Stimulated activated CD4-positive, alpha-beta T cell treated with anti-CD3 and anti-CD28 coated beads, TNF-alpha, amount 100 ng/mL, for 24 hours (primary cell): ENCODE results near the gene PAPLN.

ENCODE experiments used
- DNase-seq, 3 experiments: peaks; one replicate each; pipeline ENCODE4 v3.0.0-alpha.2; 2020; ENCODE audit warnings: low read depth in 3 of 3

Gene PAPLN

GRCh38 chr14:73245480-73246325, 8.4 kb downstream of the PAPLN start:
- DNase-seq = peak; percentile 13 to 45 (median 16)

DNA sequence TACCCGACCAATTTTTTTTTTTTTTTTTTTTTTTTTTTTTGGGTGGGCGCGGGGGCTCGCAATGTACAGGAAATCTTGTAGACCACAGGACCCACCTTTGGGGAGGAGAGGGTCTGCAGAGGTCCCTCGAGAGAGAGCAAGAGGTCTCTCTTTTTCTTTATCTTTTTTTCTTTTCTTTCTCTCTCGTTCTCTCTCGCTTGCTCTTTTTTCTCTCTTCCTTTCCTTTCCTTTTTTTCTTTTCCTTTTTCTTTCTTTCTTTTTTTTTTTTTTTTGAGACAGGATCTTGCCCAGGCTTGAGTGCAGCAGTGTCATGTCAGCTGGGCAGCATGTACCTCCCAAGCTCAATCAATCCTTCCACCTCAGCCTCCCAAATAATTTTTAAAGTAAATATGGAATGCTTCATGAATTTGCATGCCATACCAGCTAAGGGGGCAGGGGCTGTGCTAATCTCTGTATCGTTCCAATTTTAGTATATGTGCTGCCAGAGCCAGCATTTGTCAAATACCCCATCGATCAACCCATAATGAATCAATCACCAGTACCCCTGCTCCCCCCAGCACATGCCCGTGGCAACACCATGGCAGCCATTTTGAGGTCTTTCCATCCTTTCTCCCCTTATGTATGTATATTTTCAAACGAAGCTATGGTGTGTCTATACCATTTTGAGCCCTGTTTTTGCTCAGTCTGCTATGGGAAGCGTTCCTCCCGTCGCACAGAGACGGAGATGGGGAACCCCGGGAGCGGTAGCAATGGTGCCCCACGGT, 9.3 kb downstream of the PAPLN start:
- no peak for DNase-seq

DNA sequence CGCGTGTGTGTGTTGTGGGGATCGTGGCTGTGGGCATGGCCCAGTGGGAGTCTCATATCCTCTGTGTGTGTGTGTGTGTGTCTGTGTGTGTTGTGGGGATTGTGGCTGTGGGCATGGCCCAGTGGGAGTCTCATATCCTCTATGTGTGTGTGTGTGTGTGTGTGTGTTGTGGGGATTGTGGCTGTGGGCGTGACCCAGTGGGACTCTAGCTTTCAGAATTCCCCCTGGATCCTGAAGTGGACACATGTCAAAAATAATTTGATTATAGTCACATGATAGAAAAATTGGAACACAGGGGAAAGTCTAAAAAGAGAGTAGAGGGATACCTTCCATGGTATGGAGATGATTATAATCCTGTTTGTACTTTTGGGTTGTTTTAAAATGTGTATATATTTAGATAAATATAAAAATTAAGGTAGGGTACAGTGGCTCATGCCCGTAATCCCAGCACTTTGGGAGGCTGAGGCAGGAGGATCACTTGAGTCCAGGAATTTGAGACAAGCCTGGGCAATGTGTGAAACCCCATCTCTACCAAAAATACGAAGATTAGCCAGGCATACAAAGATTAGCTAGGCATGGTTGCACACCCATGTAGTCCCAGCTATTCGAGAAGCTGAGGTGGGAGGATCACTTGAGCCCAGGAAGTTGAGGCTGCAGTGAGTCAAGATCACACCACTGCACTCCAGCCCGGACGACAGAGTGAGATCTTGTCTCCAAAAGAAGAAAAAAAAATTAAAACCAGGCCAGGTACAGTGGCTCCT, 11.0 kb downstream of the PAPLN start:
- DNase-seq = no peak

GRCh38 chr14:73249108-73249507, 11.8 kb downstream of the PAPLN start:
- DNase-seq = no peak

DNA sequence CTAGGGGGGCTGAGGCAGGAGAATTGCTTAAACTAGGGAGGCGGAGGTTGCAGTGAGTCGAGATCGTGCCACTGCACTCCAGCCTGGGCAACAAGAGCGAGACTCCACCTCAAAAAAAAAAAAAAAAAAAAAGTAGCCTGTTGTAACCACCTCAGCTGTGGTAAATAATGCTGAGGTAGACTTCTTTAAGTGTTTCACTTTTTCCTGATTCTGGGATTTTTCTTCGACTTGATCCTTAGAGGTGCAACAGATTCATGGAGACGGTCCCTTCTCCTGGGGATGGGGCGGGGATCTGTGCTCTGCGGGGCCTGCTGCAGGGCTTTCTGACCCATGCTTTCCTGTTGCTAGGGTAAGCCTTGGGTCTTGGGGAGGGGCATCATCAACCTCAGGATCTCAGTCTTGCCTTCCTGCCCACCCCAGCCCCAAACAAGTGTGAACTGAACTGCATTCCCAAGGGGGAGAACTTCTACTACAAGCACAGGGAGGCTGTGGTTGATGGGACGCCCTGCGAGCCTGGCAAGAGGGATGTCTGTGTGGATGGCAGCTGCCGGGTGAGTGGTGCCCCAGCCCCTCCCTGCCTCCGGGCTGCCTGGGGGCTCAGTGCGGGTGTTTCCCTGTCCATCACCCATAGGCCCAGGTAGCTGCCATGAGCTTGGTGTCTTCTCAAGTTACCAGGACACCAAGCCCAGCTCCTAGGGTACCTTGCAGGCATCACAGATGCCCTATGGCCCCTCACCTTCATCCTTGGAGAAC, 12.4 kb downstream of the PAPLN start:
- no peak for DNase-seq

- no peak for DNase-seq
Observed at GRCh38 chr14:73250317-73250713, 13.0 kb downstream of the PAPLN start.

DNA sequence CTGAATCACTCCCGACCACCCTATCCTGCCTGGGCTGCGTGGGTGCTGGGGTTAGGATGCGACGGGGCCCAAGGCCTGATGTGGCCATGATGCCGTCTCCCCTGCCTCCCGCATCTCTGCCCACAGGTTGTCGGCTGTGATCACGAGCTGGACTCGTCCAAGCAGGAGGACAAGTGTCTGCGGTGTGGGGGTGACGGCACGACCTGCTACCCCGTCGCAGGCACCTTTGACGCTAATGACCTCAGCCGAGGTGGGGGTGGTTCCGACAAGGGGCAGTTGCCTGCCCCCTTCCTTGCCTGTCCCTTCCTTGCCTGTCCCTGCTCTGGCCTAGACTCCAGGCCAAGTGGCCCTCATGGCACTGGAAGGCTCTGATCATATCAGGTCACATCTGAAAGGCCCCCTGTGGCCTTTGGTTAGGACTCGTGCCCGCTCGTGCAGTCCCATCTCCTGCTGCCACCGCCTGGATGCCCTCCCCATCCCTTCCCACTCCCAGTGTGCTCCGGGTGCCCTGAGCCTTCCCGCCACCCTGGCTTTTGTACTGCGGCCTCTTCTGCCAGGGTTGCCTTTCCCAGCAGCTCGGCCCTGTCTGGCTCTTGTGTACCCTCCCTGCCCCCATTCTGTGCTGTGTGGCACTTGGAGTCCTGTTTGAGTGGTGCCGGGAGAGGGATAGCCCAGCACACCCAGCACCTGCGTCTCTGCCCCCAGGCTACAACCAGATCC, 13.6 kb downstream of the PAPLN start:
- no peak for DNase-seq

DNA sequence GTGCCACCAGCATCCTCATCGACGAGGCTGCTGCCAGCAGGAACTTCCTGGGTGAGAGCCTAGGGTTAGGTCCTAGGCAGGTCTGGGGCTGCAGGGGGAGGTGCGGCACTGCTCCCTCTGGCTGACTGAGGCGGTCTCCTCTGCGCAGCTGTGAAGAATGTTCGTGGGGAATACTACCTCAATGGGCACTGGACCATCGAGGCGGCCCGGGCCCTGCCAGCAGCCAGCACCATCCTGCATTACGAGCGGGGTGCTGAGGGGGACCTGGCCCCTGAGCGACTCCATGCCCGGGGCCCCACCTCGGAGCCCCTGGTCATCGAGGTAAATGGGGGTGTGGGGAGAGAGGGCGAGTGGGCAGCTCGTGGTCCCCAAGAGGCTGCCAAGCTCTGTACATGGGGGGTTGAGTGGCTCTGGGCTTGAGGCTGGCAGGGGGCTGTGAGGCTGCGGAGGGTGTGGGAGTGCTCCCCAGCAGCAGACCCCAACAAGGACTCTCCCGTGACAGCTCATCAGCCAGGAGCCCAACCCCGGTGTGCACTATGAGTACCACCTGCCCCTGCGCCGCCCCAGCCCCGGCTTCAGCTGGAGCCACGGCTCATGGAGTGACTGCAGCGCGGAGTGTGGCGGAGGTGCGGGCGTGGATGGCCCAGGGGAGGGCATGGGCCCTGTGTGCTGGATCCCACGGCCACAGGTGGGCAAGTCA, 14.4 kb downstream of the PAPLN start:
- DNase-seq = no peak

- no peak for DNase-seq
Observed at GRCh38 chr14:73252491-73253322, 15.4 kb downstream of the PAPLN start.

DNA sequence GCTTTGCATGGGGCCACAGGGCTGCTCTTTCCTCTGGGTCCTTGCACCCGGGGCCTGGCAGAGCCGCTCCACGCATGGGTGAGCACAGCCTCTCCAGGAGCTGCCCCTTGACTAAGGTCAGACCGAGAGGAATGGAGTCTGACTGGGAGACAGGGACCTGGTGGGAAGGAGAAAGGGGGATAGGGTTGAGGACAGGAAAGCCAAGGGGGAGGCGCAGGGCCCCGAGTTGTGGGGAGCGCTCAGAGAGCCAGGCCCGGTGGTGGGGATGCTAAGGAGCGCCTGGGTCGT, 16.0 kb downstream of the PAPLN start:
- DNase-seq = no peak

DNA sequence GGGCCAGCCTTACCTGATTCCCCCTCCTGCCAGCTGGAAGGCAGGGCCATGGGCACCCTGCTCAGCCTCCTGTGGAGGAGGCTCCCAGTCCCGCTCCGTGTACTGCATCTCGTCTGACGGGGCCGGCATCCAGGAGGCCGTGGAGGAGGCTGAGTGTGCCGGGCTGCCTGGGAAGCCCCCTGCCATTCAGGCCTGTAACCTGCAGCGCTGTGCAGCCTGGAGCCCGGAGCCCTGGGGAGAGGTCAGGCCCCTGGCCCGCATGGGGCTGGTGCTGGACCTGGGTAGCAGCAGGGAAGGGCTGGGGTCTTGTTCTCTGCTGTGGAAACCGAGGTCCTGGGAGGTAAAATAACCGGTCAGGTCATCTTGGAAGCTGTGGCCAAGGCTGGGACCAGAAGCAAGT, 16.4 kb downstream of the PAPLN start:
- DNase-seq = no peak

- DNase-seq = no peak
Observed at GRCh38 chr14:73254247-73255004, 17.1 kb downstream of the PAPLN start.

GRCh38 chr14:73255005-73255400, 17.7 kb downstream of the PAPLN start:
- DNase-seq = no peak

- no peak for DNase-seq
Observed at GRCh38 chr14:73255693-73256225, 18.5 kb downstream of the PAPLN start.

GRCh38 chr14:73258076-73258475, 20.8 kb downstream of the PAPLN start:
- DNase-seq = no peak

DNA sequence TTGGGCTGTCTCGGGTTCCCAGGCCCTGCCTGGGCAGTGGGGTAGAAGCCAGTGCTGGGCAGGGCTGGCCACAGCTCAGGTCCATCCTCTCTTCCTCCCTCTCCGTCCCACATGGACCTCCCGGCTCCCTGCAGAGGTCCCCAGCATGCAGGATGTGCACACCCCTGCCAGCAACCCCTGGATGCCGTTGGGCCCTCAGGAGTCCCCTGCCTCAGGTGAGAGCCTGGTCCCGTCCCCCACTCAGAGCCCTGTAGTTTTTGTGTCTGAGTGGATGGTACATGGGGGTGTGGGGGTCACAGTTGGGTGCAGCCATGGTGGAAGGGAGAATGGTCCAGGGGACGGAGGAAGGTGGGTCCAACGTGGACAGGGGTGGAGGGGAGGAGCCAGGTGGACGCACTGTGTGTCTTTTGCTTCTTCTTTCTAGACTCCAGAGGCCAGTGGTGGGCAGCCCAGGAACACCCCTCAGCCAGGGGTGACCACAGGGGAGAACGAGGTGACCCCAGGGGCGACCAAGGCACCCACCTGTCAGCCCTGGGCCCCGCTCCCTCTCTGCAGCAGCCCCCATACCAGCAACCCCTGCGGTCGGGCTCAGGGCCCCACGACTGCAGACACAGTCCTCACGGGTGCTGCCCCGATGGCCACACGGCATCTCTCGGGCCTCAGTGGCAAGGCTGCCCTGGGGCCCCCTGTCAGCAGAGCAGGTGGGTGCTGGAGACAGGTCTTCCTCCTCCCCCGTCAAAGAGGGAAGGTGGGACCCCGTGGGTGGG, 21.7 kb downstream of the PAPLN start:
- DNase-seq = no peak

DNA sequence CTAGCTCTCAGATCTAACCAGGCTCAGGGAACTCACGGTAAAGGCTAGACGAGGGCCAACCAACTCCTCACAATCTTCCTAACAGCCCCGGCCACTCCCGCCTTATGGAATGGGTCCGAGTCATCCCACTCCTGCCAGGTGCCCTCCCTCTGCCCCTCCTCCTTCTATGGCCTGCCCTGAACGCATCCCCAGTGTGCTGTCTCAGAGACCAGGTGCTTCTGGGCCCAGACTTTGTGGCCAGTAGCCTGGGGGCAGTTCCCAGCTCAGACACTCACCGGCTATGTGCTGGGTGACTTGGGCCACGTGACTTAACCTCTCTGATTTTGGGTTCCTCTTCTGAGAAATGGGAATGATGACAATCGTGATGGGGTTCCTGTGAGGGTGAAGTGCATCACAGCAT, 22.5 kb downstream of the PAPLN start:
- no peak for DNase-seq

DNA sequence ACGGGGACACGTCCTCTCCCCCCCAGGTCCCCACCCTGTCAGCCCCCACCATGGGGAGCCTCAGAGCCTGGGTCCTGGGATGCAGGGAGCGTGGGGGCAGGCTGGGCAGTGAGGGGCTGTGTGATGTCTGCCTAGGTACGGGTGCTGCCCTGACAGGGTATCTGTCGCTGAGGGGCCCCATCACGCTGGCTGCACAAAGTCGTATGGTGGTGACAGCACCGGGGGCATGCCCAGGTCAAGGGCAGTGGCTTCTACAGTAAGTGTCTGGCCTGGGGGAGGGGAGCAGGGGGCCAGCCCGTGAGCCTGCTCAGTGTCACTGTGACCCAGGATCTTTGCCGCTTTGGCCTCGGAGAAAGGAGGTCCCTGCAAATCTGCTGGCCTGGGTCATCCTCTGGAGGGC, 23.3 kb downstream of the PAPLN start:
- DNase-seq = no peak
